NB4 (cell line): Measurements from ENCODE around the gene WWP2.

Source experiments
- DNase-seq: peaks from one replicate; pipeline ENCODE4 v3.0.0; 2010; ENCODE audit warnings: low read depth
- H3K4me3 ChIP-seq: one replicate; pipeline ENCODE4 v1.5.1; 2011; ENCODE audit warnings: mild to moderate bottlenecking, low read depth, low read length, moderate library complexity
- CTCF ChIP-seq: IDR thresholded peaks from one replicate; pipeline ENCODE4 v1.5.1; 2012; ENCODE audit warnings: low read depth, low read length
- MAX ChIP-seq: IDR thresholded peaks from 2 replicates; pipeline ENCODE4 v1.6.1; 2011; ENCODE audit warnings: low read depth, low read length
- MYC ChIP-seq: IDR thresholded peaks from 2 replicates; pipeline ENCODE4 v1.6.1; 2011; ENCODE audit warnings: low read depth, low read length
- POLR2A ChIP-seq: IDR thresholded peaks from 2 replicates; pipeline ENCODE4 v1.6.1; 2011; ENCODE audit warnings: mild to moderate bottlenecking; ENCODE audit not compliant: insufficient read length; ENCODE audit errors: extremely low read depth

Gene WWP2

GRCh38 chr16:69768666-69769065, 6.5 kb downstream of the WWP2 start:
- no peak for DNase-seq

GRCh38 chr16:69769404-69769803, 7.3 kb downstream of the WWP2 start:
- no peak for DNase-seq
- TF ChIP-seq MYC (no peak), CTCF (no peak), POLR2A (no peak), MAX (no peak)
- H3K4me3 ChIP-seq: no peak overlapping the region

More at GRCh38 chr16:69768666-69769065, 6.5 kb downstream of the WWP2 start:
- TF ChIP-seq CTCF (no peak), POLR2A (no peak), MYC (no peak), MAX (no peak)
- H3K4me3 ChIP-seq: no peak overlapping the region

- no peak overlapping the region for H3K4me3 ChIP-seq
- TF ChIP-seq POLR2A (no peak), MAX (no peak), MYC (no peak), CTCF (no peak)
- DNase-seq: no peak
Measured at GRCh38 chr16:69771651-69771967, 9.5 kb downstream of the WWP2 start.

- no peak overlapping the region for H3K4me3 ChIP-seq
- DNase-seq: no peak
- TF ChIP-seq POLR2A: no peak
- no peak for TF ChIP-seq MYC
- TF ChIP-seq MAX: no peak
- no peak for TF ChIP-seq CTCF
Measured at GRCh38 chr16:69773260-69773947, 11.3 kb downstream of the WWP2 start.

- TF ChIP-seq POLR2A (no peak), MYC (no peak), MAX (no peak), CTCF (no peak)
- DNase-seq: no peak
- no peak overlapping the region for H3K4me3 ChIP-seq
Measured at GRCh38 chr16:69775563-69775962, 13.4 kb downstream of the WWP2 start.

GRCh38 chr16:69779724-69780123, 17.6 kb downstream of the WWP2 start:
- DNase-seq: no peak
- TF ChIP-seq MYC: no peak
- TF ChIP-seq MAX: no peak
- TF ChIP-seq POLR2A: no peak
- no peak for TF ChIP-seq CTCF
- no peak overlapping the region for H3K4me3 ChIP-seq
